ENCODE data around the gene SLC16A3. TPM values are rescaled to one million over a fixed set of nuclear protein-coding genes. Genes with fewer than 3 reads are reported as not detected.

Gene SLC16A3
- polyA plus RNA-seq, 1 donor (not counting 4 experiments of a cell fraction or from before 2014, with no cell fraction given), result 35.7 TPM

GRCh38 chr17:82202981-82203380 is 25.9 kb upstream of the SLC16A3 start:
- Histone ChIP-seq H3K9me1 (ENCODE audit: control insufficient read depth, extremely low read depth, insufficient read depth, low read length) (peaks cover 7% of the 10 kb centered on the region), H3K36me3 (ENCODE audit: control insufficient read depth in 2 of 2, extremely low read depth in 1 of 2, insufficient read depth in 2 of 2, low read length in 2 of 2) (peaks cover 8 to 12% of the 10 kb centered on the region in 2 experiments), H3K9me3 (ENCODE audit: control insufficient read depth, low read depth, low read length) (no peaks in the 10 kb centered on the region), H3K4me1 (ENCODE audit: control insufficient read depth, extremely low read depth, insufficient read depth, low read length) (peaks cover 27% of the 10 kb centered on the region), H3K27me3 (ENCODE audit: control insufficient read depth, extremely low read depth, insufficient read depth, low read length) (no peaks in the 10 kb centered on the region), H3K4me3 (ENCODE audit: control insufficient read depth in 2 of 3, extremely low read depth in 1 of 3, insufficient read depth in 2 of 3, low read depth in 1 of 3, low read length in 3 of 3) (no peak overlapping the region), H3K4me2 (ENCODE audit: control insufficient read depth, extremely low read depth, insufficient read depth, low read depth, low read length) (no peak overlapping the region), H3K27ac (ENCODE audit: control insufficient read depth, insufficient read depth, low read length) (no peak overlapping the region), H4K20me1 (ENCODE audit: control insufficient read depth, extremely low read depth, insufficient read depth, low read length) (no peaks in the 10 kb centered on the region), H2AFZ (ENCODE audit: control insufficient read depth, low read length) (no peak overlapping the region), H3K79me2 (ENCODE audit: control insufficient read depth, insufficient read depth, low read length) (peaks cover 8% of the 10 kb centered on the region), H3K9ac (ENCODE audit: control insufficient read depth, extremely low read depth, insufficient read depth, low read length) (no peak overlapping the region)
- FAIRE-seq (no peak), DNase-seq (ENCODE audit: low read depth, low spot score) (no peak)
- dilution Hi-C loops (cut with MboI; ENCODE audit: extremely low pct_ligation_motif_present, low sequenced_read_pairs), result no loop called here
- TF ChIP-seq CTCF (optimal IDR thresholded peaks at IDR 0.05 in 1 of 3, IDR thresholded peaks at IDR 0.05 in 1 of 3, conservative IDR thresholded peaks at IDR 0.05 in 1 of 3; ENCODE audit: extremely low read depth in 1 of 3, insufficient read depth in 2 of 3, low read length in 3 of 3) (no peak), EZH2 (IDR thresholded peaks at IDR 0.05; ENCODE audit: low read length) (no peak)

GRCh38 chr17:82203920-82204319 is 24.9 kb upstream of the SLC16A3 start:
- Histone ChIP-seq H3K4me3 (ENCODE audit: control insufficient read depth in 2 of 3, extremely low read depth in 1 of 3, insufficient read depth in 2 of 3, low read depth in 1 of 3, low read length in 3 of 3) (no peak overlapping the region), H3K79me2 (ENCODE audit: control insufficient read depth, insufficient read depth, low read length) (peaks cover 8% of the 10 kb centered on the region), H3K27ac (ENCODE audit: control insufficient read depth, insufficient read depth, low read length) (no peak overlapping the region), H3K9me3 (ENCODE audit: control insufficient read depth, low read depth, low read length) (no peaks in the 10 kb centered on the region), H3K4me2 (ENCODE audit: control insufficient read depth, extremely low read depth, insufficient read depth, low read depth, low read length) (no peak overlapping the region), H4K20me1 (ENCODE audit: control insufficient read depth, extremely low read depth, insufficient read depth, low read length) (no peaks in the 10 kb centered on the region), H3K9ac (ENCODE audit: control insufficient read depth, extremely low read depth, insufficient read depth, low read length) (no peak overlapping the region), H2AFZ (ENCODE audit: control insufficient read depth, low read length) (no peak overlapping the region), H3K27me3 (ENCODE audit: control insufficient read depth, extremely low read depth, insufficient read depth, low read length) (no peaks in the 10 kb centered on the region), H3K4me1 (ENCODE audit: control insufficient read depth, extremely low read depth, insufficient read depth, low read length) (peaks cover 27% of the 10 kb centered on the region), H3K36me3 (ENCODE audit: control insufficient read depth in 2 of 2, extremely low read depth in 1 of 2, insufficient read depth in 2 of 2, low read length in 2 of 2) (peaks cover 5 to 13% of the 10 kb centered on the region in 2 experiments), H3K9me1 (ENCODE audit: control insufficient read depth, extremely low read depth, insufficient read depth, low read length) (peaks cover 7% of the 10 kb centered on the region)
- FAIRE-seq (no peak), DNase-seq (ENCODE audit: low read depth, low spot score) (no peak)
- TF ChIP-seq CTCF (optimal IDR thresholded peaks at IDR 0.05 in 1 of 3, IDR thresholded peaks at IDR 0.05 in 1 of 3, conservative IDR thresholded peaks at IDR 0.05 in 1 of 3; ENCODE audit: extremely low read depth in 1 of 3, insufficient read depth in 2 of 3, low read length in 3 of 3) (no peak), EZH2 (IDR thresholded peaks at IDR 0.05; ENCODE audit: low read length) (no peak)
- dilution Hi-C loops (cut with MboI; ENCODE audit: extremely low pct_ligation_motif_present, low sequenced_read_pairs), result no loop called here

Data from keratinocyte (primary cell).